HL-60 (cell line): ENCODE results near the gene RCOR2.

ENCODE experiments used
- DNase-seq, 2 experiments: peaks; one replicate each; pipeline ENCODE4 v3.0.0-alpha.2; 2010 to 2020; ENCODE audit warnings: low read depth in 1 of 2, low spot score in 1 of 2
- H3K27ac ChIP-seq: fragments of 250-450 bp; sonication (Bioruptor Pico); replicated peaks from 2 replicates; pipeline ENCODE4 v1.5.1; 2020; ENCODE audit warnings: mild to moderate bottlenecking, moderate library complexity
- H3K27me3 ChIP-seq: fragments of 250-450 bp; sonication (Bioruptor Pico); 2 replicates; pipeline ENCODE4 v1.5.1; 2021; ENCODE audit warnings: mild to moderate bottlenecking, moderate library complexity; ENCODE audit not compliant: insufficient read depth, poor library complexity, severe bottlenecking
- H3K4me3 ChIP-seq: replicated peaks from 2 replicates; pipeline ENCODE4 v1.5.1; 2011; ENCODE audit warnings: mild to moderate bottlenecking, control low read depth, low read length; ENCODE audit not compliant: insufficient read depth
- GABPA ChIP-seq: IDR thresholded peaks from 2 replicates; pipeline ENCODE4 v1.6.1; 2012; ENCODE audit warnings: low read depth
- POLR2AphosphoS5 ChIP-seq: IDR thresholded peaks from 2 replicates; pipeline ENCODE4 v1.6.1; 2012; ENCODE audit warnings: low read depth
- SPI1 ChIP-seq: IDR thresholded peaks from 2 replicates; pipeline ENCODE4 v1.6.1; 2012; ENCODE audit warnings: low read depth, mild to moderate bottlenecking, borderline replicate concordance
- TF ChIP-seq, protein P1 (sequence below): IDR thresholded peaks from one replicate; pipeline ENCODE4 v1.5.1; 2011; ENCODE audit warnings: low read length, control low read depth, inconsistent platforms; ENCODE audit not compliant: insufficient read depth
- TF ChIP-seq, protein P2 (sequence below): IDR thresholded peaks from 2 replicates; pipeline ENCODE4 v1.6.1; 2012; ENCODE audit warnings: low read depth; ENCODE audit not compliant: insufficient replicate concordance

Gene RCOR2

GRCh38 chr11:63892228-63892627 lies 24.7 kb downstream of the RCOR2 start:
- Histone ChIP-seq H3K27ac (no peak overlapping the region), H3K27me3 (no peaks in the 10 kb centered on the region), H3K4me3 (no peak overlapping the region)
- peak in 1 of 2 experiments; percentile 35 for DNase-seq
- TF ChIP-seq, protein P1, sequence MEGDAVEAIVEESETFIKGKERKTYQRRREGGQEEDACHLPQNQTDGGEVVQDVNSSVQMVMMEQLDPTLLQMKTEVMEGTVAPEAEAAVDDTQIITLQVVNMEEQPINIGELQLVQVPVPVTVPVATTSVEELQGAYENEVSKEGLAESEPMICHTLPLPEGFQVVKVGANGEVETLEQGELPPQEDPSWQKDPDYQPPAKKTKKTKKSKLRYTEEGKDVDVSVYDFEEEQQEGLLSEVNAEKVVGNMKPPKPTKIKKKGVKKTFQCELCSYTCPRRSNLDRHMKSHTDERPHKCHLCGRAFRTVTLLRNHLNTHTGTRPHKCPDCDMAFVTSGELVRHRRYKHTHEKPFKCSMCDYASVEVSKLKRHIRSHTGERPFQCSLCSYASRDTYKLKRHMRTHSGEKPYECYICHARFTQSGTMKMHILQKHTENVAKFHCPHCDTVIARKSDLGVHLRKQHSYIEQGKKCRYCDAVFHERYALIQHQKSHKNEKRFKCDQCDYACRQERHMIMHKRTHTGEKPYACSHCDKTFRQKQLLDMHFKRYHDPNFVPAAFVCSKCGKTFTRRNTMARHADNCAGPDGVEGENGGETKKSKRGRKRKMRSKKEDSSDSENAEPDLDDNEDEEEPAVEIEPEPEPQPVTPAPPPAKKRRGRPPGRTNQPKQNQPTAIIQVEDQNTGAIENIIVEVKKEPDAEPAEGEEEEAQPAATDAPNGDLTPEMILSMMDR, result no peak
- TF ChIP-seq, protein P2, sequence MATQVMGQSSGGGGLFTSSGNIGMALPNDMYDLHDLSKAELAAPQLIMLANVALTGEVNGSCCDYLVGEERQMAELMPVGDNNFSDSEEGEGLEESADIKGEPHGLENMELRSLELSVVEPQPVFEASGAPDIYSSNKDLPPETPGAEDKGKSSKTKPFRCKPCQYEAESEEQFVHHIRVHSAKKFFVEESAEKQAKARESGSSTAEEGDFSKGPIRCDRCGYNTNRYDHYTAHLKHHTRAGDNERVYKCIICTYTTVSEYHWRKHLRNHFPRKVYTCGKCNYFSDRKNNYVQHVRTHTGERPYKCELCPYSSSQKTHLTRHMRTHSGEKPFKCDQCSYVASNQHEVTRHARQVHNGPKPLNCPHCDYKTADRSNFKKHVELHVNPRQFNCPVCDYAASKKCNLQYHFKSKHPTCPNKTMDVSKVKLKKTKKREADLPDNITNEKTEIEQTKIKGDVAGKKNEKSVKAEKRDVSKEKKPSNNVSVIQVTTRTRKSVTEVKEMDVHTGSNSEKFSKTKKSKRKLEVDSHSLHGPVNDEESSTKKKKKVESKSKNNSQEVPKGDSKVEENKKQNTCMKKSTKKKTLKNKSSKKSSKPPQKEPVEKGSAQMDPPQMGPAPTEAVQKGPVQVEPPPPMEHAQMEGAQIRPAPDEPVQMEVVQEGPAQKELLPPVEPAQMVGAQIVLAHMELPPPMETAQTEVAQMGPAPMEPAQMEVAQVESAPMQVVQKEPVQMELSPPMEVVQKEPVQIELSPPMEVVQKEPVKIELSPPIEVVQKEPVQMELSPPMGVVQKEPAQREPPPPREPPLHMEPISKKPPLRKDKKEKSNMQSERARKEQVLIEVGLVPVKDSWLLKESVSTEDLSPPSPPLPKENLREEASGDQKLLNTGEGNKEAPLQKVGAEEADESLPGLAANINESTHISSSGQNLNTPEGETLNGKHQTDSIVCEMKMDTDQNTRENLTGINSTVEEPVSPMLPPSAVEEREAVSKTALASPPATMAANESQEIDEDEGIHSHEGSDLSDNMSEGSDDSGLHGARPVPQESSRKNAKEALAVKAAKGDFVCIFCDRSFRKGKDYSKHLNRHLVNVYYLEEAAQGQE, result peak; percentile 92

- no peak for TF ChIP-seq POLR2AphosphoS5
- TF ChIP-seq, protein P1, result no peak
- no peak for TF ChIP-seq GABPA
- TF ChIP-seq SPI1, result no peak
- TF ChIP-seq, protein P2, result no peak
Measured at GRCh38 chr11:63890368-63890767, 26.6 kb downstream of the RCOR2 start.

DNA sequence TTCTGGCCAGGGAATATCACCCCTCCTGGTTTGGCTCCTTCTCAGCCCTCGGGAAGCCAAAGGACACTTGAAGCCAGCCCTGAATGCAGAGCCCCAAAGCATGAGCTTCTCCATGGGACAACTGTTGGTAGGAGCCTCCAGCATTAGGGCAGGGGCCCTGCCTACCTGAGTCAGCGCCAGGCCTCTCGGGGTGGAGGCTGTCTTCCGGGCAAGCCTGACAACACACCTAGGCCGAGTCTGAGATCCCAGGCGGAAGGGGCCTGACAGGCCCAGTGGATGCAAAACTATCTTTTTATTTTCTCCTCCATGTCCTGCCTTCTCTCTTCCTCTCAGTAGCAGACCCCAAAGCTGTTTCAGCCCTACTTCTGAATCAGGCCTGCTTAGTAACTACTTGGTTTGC lies 27.6 kb downstream of the RCOR2 start:
- H3K27ac ChIP-seq, result peak overlapping the region; percentile 82
- DNase-seq, result no peak
- no peaks in the 10 kb centered on the region for H3K27me3 ChIP-seq
- TF ChIP-seq, protein P2, result no peak
- TF ChIP-seq GABPA, result no peak
- TF ChIP-seq, protein P1, result no peak
- TF ChIP-seq SPI1, result no peak
- no peak for TF ChIP-seq POLR2AphosphoS5
- H3K4me3 ChIP-seq, result no peak overlapping the region

More at GRCh38 chr11:63890368-63890767, 26.6 kb downstream of the RCOR2 start:
- no peak for DNase-seq
- Histone ChIP-seq H3K27me3 (no peaks in the 10 kb centered on the region), H3K27ac (0 out of 2 replicates have a peak overlapping the region, but pooled peaks have one; percentile 14), H3K4me3 (no peak overlapping the region)
